ENCODE measurements around the gene RABL6.

Gene RABL6

GRCh38 chr9:136849038-136849959, 41.6 kb downstream of the RABL6 start, which contains the start of gene PHPT1:
PHPT1 (plus strand) TSS chr9:136849409; CDS start chr9:136849431, 22 bp downstream.
- peak; percentile 99 for DNase-seq

- no peak for DNase-seq
Measured at GRCh38 chr9:136849960-136850865, 42.5 kb downstream of the RABL6 start.

GRCh38 chr9:136850866-136851775, 43.4 kb downstream of the RABL6 start:
- DNase-seq, result no peak

GRCh38 chr9:136851941-136852663, 44.4 kb downstream of the RABL6 start, which contains the start of gene MAMDC4:
MAMDC4 (plus strand) TSS chr9:136852346; CDS start chr9:136852417, 71 bp downstream.
- no peak for DNase-seq

- no peak for DNase-seq
Measured at GRCh38 chr9:136852664-136853595, 45.2 kb downstream of the RABL6 start.

GRCh38 chr9:136853596-136854112, 45.9 kb downstream of the RABL6 start:
- no peak for DNase-seq

DNA sequence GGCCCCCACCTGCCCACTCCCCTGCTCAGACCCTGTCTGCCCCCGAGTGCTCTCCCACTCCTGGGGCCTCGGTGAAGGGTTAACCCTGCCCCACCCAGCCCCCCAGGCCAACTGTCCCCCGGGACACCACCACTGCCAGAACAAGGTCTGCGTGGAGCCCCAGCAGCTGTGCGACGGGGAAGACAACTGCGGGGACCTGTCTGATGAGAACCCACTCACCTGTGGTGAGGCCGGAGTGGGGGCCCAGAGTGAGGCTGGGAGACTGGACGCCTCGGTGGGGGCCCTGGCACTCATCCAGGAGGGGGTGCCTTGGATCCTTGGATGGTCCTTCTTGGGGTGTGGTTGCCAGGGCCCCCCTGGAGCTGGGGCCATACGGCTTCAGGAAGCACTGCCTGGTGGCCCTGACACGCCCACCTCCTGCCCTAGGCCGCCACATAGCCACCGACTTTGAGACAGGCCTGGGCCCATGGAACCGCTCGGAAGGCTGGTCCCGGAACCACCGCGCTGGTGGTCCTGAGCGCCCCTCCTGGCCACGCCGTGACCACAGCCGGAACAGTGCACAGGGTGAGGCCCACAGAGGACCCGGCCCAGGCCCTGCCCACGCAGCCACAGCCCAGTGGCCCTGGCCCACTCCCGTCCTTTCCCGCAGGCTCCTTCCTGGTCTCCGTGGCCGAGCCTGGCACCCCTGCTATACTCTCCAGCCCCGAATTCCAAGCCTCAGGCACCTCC, 46.5 kb downstream of the RABL6 start:
- DNase-seq, result no peak

GRCh38 chr9:136854842-136855460, 47.2 kb downstream of the RABL6 start:
- no peak for DNase-seq

DNA sequence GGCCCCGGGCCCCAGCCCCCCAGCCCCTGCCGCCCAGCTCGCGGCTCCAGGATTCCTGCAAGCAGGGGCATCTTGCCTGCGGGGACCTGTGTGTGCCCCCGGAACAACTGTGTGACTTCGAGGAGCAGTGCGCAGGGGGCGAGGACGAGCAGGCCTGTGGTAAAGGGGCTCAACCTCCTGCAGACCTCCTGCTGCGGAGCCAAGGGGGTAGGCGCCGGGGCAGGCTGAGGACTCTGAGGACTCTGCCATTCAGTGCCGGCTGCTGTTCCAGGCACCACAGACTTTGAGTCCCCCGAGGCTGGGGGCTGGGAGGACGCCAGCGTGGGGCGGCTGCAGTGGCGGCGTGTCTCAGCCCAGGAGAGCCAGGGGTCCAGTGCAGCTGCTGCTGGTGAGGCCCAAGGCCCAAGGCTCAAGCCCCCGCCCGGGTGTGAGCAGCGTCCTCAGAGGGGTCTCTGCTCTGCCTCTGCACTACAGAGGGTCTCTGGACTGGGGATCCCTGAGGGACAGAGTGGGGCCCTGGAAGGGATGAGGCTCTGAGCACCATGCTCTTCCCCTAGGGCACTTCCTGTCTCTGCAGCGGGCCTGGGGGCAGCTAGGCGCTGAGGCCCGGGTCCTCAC, 47.8 kb downstream of the RABL6 start:
- DNase-seq, result no peak

GRCh38 chr9:136856079-136856476, 48.3 kb downstream of the RABL6 start:
- no peak for DNase-seq

DNA sequence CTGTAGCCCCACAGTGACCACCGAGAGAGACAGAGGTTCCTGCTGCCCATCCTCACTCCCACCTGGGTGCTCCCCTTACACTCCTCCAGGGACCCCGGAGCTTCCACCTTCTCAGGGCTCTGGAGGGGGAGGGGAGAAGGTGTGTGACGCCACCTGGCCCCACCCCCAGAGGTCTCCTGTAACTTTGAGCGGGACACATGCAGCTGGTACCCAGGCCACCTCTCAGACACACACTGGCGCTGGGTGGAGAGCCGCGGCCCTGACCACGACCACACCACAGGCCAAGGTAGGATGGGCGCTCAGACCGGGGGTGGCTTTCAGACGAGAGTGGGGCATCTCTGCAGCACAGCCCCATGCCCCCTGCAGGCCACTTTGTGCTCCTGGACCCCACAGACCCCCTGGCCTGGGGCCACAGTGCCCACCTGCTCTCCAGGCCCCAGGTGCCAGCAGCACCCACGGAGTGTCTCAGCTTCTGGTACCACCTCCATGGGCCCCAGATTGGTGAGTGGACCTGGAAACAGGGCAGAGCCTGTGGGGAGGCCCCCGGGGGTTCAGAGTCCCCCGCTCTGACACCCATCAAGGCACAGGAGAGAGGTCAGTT, 48.9 kb downstream of the RABL6 start:
- no peak for DNase-seq

- no peak for DNase-seq
Measured at GRCh38 chr9:136857166-136857565, 49.4 kb downstream of the RABL6 start.

DNA sequence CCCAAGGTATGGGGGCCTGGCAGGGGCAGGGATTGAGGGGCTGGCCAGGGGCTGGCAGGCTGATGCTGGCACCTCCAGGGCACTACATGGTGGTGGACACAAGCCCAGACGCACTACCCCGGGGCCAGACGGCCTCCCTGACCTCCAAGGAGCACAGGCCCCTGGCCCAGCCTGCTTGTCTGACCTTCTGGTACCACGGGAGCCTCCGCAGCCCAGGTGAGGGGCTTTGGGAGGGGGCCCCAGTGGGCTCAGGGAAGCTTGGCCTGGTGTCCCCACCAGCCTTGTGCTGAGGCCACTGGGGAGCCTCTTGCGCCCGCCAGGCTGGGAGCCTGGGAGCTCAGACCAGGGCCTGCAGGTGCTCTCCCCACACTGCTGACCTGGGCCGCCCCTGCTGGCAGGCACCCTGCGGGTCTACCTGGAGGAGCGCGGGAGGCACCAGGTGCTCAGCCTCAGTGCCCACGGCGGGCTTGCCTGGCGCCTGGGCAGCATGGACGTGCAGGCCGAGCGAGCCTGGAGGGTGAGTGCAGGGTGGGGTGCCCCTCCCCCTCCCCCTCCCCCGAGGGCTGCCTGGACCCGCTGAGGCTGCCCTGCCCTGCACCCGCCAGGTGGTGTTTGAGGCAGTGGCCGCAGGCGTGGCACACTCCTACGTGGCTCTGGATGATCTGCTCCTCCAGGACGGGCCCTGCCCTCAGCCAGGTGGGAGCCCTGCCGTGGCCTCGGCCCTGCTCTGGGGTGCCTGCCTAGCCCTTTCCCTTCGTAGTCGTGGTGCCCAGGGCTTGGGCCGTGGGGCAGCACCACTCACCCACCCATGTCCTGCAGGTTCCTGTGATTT, 50.0 kb downstream of the RABL6 start:
- no peak for DNase-seq

DNA sequence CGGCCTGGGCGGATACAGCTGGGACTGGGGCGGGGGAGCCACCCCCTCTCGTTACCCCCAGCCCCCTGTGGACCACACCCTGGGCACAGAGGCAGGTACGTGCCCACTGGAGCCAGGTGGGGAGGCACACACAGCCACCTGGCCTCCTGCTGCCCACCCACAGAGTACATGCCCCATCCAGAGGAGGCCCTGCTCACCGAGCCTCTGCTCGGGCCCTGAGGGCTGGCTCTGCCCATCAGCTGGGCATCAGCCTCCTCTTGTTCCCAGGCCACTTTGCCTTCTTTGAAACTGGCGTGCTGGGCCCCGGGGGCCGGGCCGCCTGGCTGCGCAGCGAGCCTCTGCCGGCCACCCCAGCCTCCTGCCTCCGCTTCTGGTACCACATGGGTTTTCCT, 50.7 kb downstream of the RABL6 start:
- no peak for DNase-seq

GRCh38 chr9:136858844-136859757, 51.4 kb downstream of the RABL6 start:
- DNase-seq, result peak; percentile 56

- no peak for DNase-seq
Measured at GRCh38 chr9:136860529-136860928, 52.8 kb downstream of the RABL6 start.
